ENCODE results near the gene MGAT4B.

MGAT4B gene

DNA sequence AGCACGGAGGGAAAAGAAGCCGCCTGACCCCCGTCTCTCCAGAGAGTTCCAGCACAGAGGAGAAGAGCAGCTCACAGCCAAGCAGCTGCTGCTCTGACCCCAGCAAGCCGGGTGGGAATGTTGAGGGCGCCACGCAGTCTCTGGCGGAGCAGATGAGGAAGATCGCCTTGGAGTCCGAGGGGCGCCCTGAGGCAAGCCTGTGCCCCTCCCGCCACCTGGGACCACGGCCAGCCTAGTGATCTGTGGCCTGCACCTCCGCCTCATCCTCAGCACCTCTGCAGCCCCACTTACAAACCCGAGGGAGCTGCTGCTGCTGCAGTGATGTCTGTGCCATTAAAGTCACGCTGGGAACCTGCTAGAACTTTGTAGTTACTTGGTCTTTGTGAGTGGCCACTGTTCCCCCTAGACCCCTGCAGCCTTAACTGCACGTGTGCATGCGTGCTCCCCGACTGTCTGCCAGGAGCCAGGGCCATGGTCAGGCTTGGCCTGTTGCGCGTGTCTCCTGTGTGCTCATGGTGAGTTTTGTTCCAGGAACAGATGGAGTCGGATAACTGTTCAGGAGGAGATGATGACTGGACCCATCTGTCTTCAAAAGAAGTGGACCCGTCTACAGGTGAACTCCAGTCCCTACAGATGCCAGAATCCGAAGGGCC lies 26.5 kb upstream of the MGAT4B start:
- in situ Hi-C loops (cut with HindIII; ENCODE audit: low sequenced_read_pairs) = no loop called here
- no peak for DNase-seq (ENCODE audit: low read depth, low spot score)
- H3K4me3 ChIP-seq (ENCODE audit: low read depth, low read length) = no peak overlapping the region
- TF ChIP-seq, protein P1, sequence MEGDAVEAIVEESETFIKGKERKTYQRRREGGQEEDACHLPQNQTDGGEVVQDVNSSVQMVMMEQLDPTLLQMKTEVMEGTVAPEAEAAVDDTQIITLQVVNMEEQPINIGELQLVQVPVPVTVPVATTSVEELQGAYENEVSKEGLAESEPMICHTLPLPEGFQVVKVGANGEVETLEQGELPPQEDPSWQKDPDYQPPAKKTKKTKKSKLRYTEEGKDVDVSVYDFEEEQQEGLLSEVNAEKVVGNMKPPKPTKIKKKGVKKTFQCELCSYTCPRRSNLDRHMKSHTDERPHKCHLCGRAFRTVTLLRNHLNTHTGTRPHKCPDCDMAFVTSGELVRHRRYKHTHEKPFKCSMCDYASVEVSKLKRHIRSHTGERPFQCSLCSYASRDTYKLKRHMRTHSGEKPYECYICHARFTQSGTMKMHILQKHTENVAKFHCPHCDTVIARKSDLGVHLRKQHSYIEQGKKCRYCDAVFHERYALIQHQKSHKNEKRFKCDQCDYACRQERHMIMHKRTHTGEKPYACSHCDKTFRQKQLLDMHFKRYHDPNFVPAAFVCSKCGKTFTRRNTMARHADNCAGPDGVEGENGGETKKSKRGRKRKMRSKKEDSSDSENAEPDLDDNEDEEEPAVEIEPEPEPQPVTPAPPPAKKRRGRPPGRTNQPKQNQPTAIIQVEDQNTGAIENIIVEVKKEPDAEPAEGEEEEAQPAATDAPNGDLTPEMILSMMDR (IDR thresholded peaks at IDR 0.05; ENCODE audit: low read depth, low read length) = no peak

- in situ Hi-C loops (cut with HindIII; ENCODE audit: low sequenced_read_pairs) = no loop called here
Measured at GRCh38 chr5:179832039-179832745, 25.5 kb upstream of the MGAT4B start.

GRCh38 chr5:179830818-179831468 lies 24.3 kb upstream of the MGAT4B start:
- no peak overlapping the region for H3K4me3 ChIP-seq (ENCODE audit: low read depth, low read length)
- no peak for DNase-seq (ENCODE audit: low read depth, low spot score)
- in situ Hi-C loops (cut with HindIII; ENCODE audit: low sequenced_read_pairs) = no loop called here
- TF ChIP-seq, protein P1 (IDR thresholded peaks at IDR 0.05; ENCODE audit: low read depth, low read length) = no peak

More at GRCh38 chr5:179832039-179832745, 25.5 kb upstream of the MGAT4B start:
- no peak overlapping the region for H3K4me3 ChIP-seq (ENCODE audit: low read depth, low read length)
- DNase-seq (ENCODE audit: low read depth, low spot score) = no peak
- TF ChIP-seq, protein P1 (IDR thresholded peaks at IDR 0.05; ENCODE audit: low read depth, low read length) = no peak

GRCh38 chr5:179829732-179830435 lies 23.2 kb upstream of the MGAT4B start:
- DNase-seq (ENCODE audit: low read depth, low spot score) = no peak
- TF ChIP-seq, protein P1 (IDR thresholded peaks at IDR 0.05; ENCODE audit: low read depth, low read length) = no peak

DNA sequence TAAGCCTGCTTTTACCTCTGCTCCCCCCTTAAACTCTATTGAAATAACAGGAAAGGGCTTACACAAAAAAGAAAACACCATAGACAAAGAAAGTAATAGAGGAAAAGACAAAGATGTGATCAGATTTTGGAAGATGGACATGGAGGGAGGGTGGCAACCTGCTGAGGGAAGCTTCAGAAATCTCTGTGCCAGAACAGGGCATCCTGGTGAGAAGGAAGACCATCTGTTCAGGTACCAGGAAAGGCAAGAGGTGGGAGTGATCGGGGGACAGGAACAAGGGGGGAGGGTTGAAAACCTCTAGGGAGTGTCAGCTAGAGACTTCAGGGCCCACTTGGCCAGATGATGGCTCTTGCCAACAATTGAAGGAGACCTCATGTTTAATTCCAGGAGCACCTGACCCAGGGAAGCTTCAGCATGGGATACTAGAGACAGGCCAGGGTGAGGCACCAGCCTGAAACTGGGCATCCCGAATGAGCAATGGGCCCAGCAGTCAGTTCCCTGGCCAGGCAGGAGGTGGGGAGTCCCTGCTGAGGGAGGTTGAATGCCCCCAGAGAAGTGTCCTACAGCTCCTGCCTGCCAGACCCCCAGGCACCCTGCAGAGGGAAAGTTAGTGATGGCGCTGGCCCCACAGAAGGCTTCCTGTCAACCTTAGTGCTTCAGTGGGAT lies 22.2 kb upstream of the MGAT4B start:
- in situ Hi-C loops (cut with HindIII; ENCODE audit: low sequenced_read_pairs) = no loop called here
- TF ChIP-seq, protein P1 (IDR thresholded peaks at IDR 0.05; ENCODE audit: low read depth, low read length) = no peak
- DNase-seq (ENCODE audit: low read depth, low spot score) = no peak
- H3K4me3 ChIP-seq (ENCODE audit: low read depth, low read length) = no peak overlapping the region

More at GRCh38 chr5:179829732-179830435, 23.2 kb upstream of the MGAT4B start:
- in situ Hi-C loops (cut with HindIII; ENCODE audit: low sequenced_read_pairs) = no loop called here
- no peak overlapping the region for H3K4me3 ChIP-seq (ENCODE audit: low read depth, low read length)

GRCh38 chr5:179827680-179828079 lies 21.0 kb upstream of the MGAT4B start:
- H3K4me3 ChIP-seq (ENCODE audit: low read depth, low read length) = no peak overlapping the region
- DNase-seq (ENCODE audit: low read depth, low spot score) = peak; percentile 62
- in situ Hi-C loops (cut with HindIII; ENCODE audit: low sequenced_read_pairs) = no loop called here
- TF ChIP-seq, protein P1 (IDR thresholded peaks at IDR 0.05; ENCODE audit: low read depth, low read length) = peak; percentile 20
